OCI-LY7 (cell line): Measurements from ENCODE around the gene DIPK1C. TPM values are rescaled to one million over a fixed set of nuclear protein-coding genes. Genes with fewer than 3 reads are reported as not detected.

Source experiments
- BruUV-seq: library from RNA; stranded (reverse); fragments of 400-500 nt; replicated peaks from 2 replicates; lab custom pipeline; 2021; lab: Mats Ljungman, UMichigan
- CTCF ChIA-PET: fragments of 300-600 bp; sonication (Branson Sonifier 250); formaldehyde crosslinking; loops from one replicate; lab custom pipeline; 2022; ENCODE audit warnings: antibody characterized with exemption; ENCODE audit not compliant: unreplicated experiment; lab: Charles Lee
- POLR2A ChIA-PET: fragments of 300-600 bp; sonication (Branson Sonifier 250); formaldehyde crosslinking; loops from one replicate; lab custom pipeline; 2022; ENCODE audit warnings: antibody characterized with exemption; lab: Charles Lee
- DNase-seq: peaks from one replicate; pipeline ENCODE4 v3.0.0-alpha.2; 2015; ENCODE audit warnings: low spot score
- H2AFZ ChIP-seq: fragments of 200-600 bp; sonication (generic), shearing (Covaris generic); 2 replicates; pipeline ENCODE4 v1.6.1; 2014; ENCODE audit warnings: mild to moderate bottlenecking, antibody characterized with exemption, low read length, moderate library complexity
- H3K27ac ChIP-seq: fragments of 200-600 bp; sonication (generic); 2 replicates; pipeline ENCODE4 v1.5.1; 2014; ENCODE audit warnings: mixed run types, low read depth, mild to moderate bottlenecking, moderate library complexity, low read length, inconsistent platforms; ENCODE audit not compliant: poor library complexity, severe bottlenecking
- H3K36me3 ChIP-seq: fragments of 200-600 bp; sonication (generic); 2 replicates; pipeline ENCODE4 v1.6.1; 2014; ENCODE audit warnings: mild to moderate bottlenecking, antibody characterized with exemption, low read length, moderate library complexity, mixed read lengths; ENCODE audit not compliant: insufficient read depth
- H3K4me1 ChIP-seq: fragments of 200-600 bp; sonication (generic); 2 replicates; pipeline ENCODE4 v1.5.1; 2014; ENCODE audit warnings: mild to moderate bottlenecking, low read length; ENCODE audit not compliant: insufficient read depth, poor library complexity, severe bottlenecking
- H3K4me2 ChIP-seq: fragments of 200-600 bp; sonication (generic); 2 replicates; pipeline ENCODE4 v1.6.1; 2014; ENCODE audit warnings: mild to moderate bottlenecking, low read length
- H3K4me3 ChIP-seq: fragments of 200-600 bp; sonication (generic); 2 replicates; pipeline ENCODE4 v1.5.1; 2014; ENCODE audit warnings: mild to moderate bottlenecking, low read depth, low read length; ENCODE audit not compliant: poor library complexity, severe bottlenecking
- H3K79me2 ChIP-seq: fragments of 200-600 bp; sonication (generic); 2 replicates; pipeline ENCODE4 v1.6.1; 2016; ENCODE audit warnings: low read depth, mild to moderate bottlenecking, low read length, moderate library complexity, mixed read lengths; ENCODE audit not compliant: insufficient read depth
- H3K9me2 ChIP-seq: fragments of 200-600 bp; sonication (generic); 2 replicates; pipeline ENCODE4 v1.6.1; 2016; ENCODE audit warnings: mild to moderate bottlenecking, low read length, mixed read lengths; ENCODE audit not compliant: insufficient read depth
- H3K9me3 ChIP-seq: fragments of 200-600 bp; sonication (generic); 2 replicates; pipeline ENCODE4 v1.6.1; 2014; ENCODE audit warnings: mild to moderate bottlenecking, mixed run types, low read length, mixed read lengths
- H4K20me1 ChIP-seq: fragments of 200-600 bp; sonication (generic); 2 replicates; pipeline ENCODE4 v1.6.1; 2014; ENCODE audit warnings: mild to moderate bottlenecking, antibody characterized with exemption, low read length, moderate library complexity, mixed read lengths; ENCODE audit not compliant: insufficient read depth
- CTCF ChIP-seq: fragments of 200-600 bp; sonication (generic); conservative IDR thresholded peaks from 2 replicates; pipeline ENCODE4 v1.5.1; 2014; ENCODE audit warnings: mild to moderate bottlenecking, antibody characterized with exemption, low read length, moderate library complexity, mixed read lengths
- EZH2phosphoT487 ChIP-seq: fragments of 200-600 bp; sonication (generic); IDR thresholded peaks from 2 replicates; pipeline ENCODE4 v1.6.1; 2018; ENCODE audit warnings: low read depth, borderline replicate concordance, mild to moderate bottlenecking, mixed run types, antibody characterized with exemption, low read length, moderate library complexity, mixed read lengths
- intact Hi-C: fragments of 100-400 bp; cut with micrococcal nuclease; formaldehyde crosslinking; loops from one replicate; pipeline ENCODE4 v1.10.0; 2022; ENCODE audit not compliant: unreplicated experiment
- total RNA-seq, 2 experiments: library from RNA; depleted of rRNA in 1 of 2; stranded (reverse); fragments of >200 nt in 1 of 2; shearing (Covaris generic) in 1 of 2; gene quantifications; 2 replicates each; pipeline ENCODE4 v1.2.3, GENCODE V29; 2014 to 2022

DIPK1C gene
- total RNA-seq, 2 experiments from 2014 or later = not detected

- ChIA-PET CTCF (no interaction called here), POLR2A (no interaction called here)
- intact Hi-C loops = no loop called here
- Histone ChIP-seq H3K79me2 (no peaks in the 10 kb centered on the region), H3K9me3 (no peaks in the 10 kb centered on the region), H3K27ac (no peak overlapping the region), H3K4me3 (no peak overlapping the region), H3K4me2 (no peak overlapping the region), H4K20me1 (no peaks in the 10 kb centered on the region), H2AFZ (no peak overlapping the region), H3K9me2 (no peaks in the 10 kb centered on the region), H3K36me3 (no peaks in the 10 kb centered on the region), H3K4me1 (no peaks in the 10 kb centered on the region)
- TF ChIP-seq EZH2phosphoT487 (no peak), CTCF (no peak)
- BruUV-seq = no TSS peak
- DNase-seq = no peak
Observed at GRCh38 chr18:74436158-74436769, 20.8 kb downstream of the DIPK1C start.

- Histone ChIP-seq H2AFZ (no peak overlapping the region), H3K4me1 (no peaks in the 10 kb centered on the region), H3K27ac (no peak overlapping the region), H3K36me3 (no peaks in the 10 kb centered on the region), H4K20me1 (no peaks in the 10 kb centered on the region), H3K9me3 (no peaks in the 10 kb centered on the region), H3K4me3 (no peak overlapping the region), H3K9me2 (no peaks in the 10 kb centered on the region), H3K79me2 (no peaks in the 10 kb centered on the region), H3K4me2 (no peak overlapping the region)
- CTCF ChIA-PET = no interaction called here
- intact Hi-C loops = no loop called here
- DNase-seq = no peak
- no TSS peak for BruUV-seq
- TF ChIP-seq EZH2phosphoT487 (no peak), CTCF (no peak)
- POLR2A ChIA-PET = no interaction called here
Observed at GRCh38 chr18:74435740-74436139, 21.4 kb downstream of the DIPK1C start.

- intact Hi-C loops = no loop called here
- no peak overlapping the region for H3K4me3 ChIP-seq
- TF ChIP-seq CTCF = no peak
- TF ChIP-seq EZH2phosphoT487 = no peak
- POLR2A ChIA-PET = no interaction called here
- no peaks in the 10 kb centered on the region for H4K20me1 ChIP-seq
- no TSS peak for BruUV-seq
- no peaks in the 10 kb centered on the region for H3K79me2 ChIP-seq
- no peaks in the 10 kb centered on the region for H3K4me1 ChIP-seq
- H3K27ac ChIP-seq = no peak overlapping the region
- CTCF ChIA-PET = no interaction called here
- no peaks in the 10 kb centered on the region for H3K9me3 ChIP-seq
- no peak overlapping the region for H2AFZ ChIP-seq
- no peak for DNase-seq
- no peak overlapping the region for H3K4me2 ChIP-seq
- no peaks in the 10 kb centered on the region for H3K36me3 ChIP-seq
- H3K9me2 ChIP-seq = no peaks in the 10 kb centered on the region
Observed at GRCh38 chr18:74434466-74434865, 22.6 kb downstream of the DIPK1C start.
